Stimulated activated CD4-positive, alpha-beta T cell treated with anti-CD3 and anti-CD28 coated beads, Interleukin-12 subunit alpha, Interleukin-12 subunit beta, amount 100 ng/mL, for 24 hours (primary cell): ENCODE measurements around the gene TIGIT.
A peak's percentile ranks its signal among the peaks of the same experiment; 100 is the strongest.
"Not testable (repeated sequence)": the region's sequence is repeated elsewhere in the genome, so short reads cannot be mapped to it uniquely, and the experiment has no call there.

ENCODE experiments used
- DNase-seq, 2 experiments: peaks; one replicate each; pipeline ENCODE4 v3.0.0-alpha.2; 2020; ENCODE audit warnings: low read depth in 2 of 2

Gene TIGIT

GRCh38 chr3:114293838-114294535 is at the start of gene TIGIT:
TIGIT (plus strand) TSS chr3:114294028; CDS start chr3:114294062, 34 bp downstream.
- DNase-seq: no peak

GRCh38 chr3:114252954-114253353 is 40.9 kb upstream of the TIGIT start:
- DNase-seq: no peak

GRCh38 chr3:114253505-114253904 is 40.3 kb upstream of the TIGIT start:
- no peak for DNase-seq

- no peak for DNase-seq
Measured at GRCh38 chr3:114259566-114259965, 34.3 kb upstream of the TIGIT start.

- no peak for DNase-seq
Measured at GRCh38 chr3:114260152-114260551, 33.7 kb upstream of the TIGIT start.

GRCh38 chr3:114270019-114270418 is 23.8 kb upstream of the TIGIT start:
- no peak for DNase-seq

- DNase-seq: no peak
Measured at GRCh38 chr3:114272271-114272670, 21.6 kb upstream of the TIGIT start.

- no peak for DNase-seq
Measured at GRCh38 chr3:114274929-114275328, 18.9 kb upstream of the TIGIT start.

GRCh38 chr3:114276856-114277255 is 17.0 kb upstream of the TIGIT start:
- DNase-seq: not testable (repeated sequence)

GRCh38 chr3:114284644-114285043 is 9.2 kb upstream of the TIGIT start:
- no peak for DNase-seq

- DNase-seq: no peak
Measured at GRCh38 chr3:114285648-114286230, 8.1 kb upstream of the TIGIT start.

GRCh38 chr3:114286266-114286665 is 7.6 kb upstream of the TIGIT start:
- DNase-seq: no peak

GRCh38 chr3:114290911-114291901 is 2.6 kb upstream of the TIGIT start:
- peak; percentile 79 to 92 for DNase-seq

- no peak for DNase-seq
Measured at GRCh38 chr3:114294940-114295480, 1.2 kb downstream of the TIGIT start.

- DNase-seq: no peak
Measured at GRCh38 chr3:114295946-114296345, 2.1 kb downstream of the TIGIT start.

- DNase-seq: no peak
Measured at GRCh38 chr3:114299421-114299820, 5.6 kb downstream of the TIGIT start.

GRCh38 chr3:114299941-114300624 is 6.3 kb downstream of the TIGIT start:
- DNase-seq: no peak

GRCh38 chr3:114307222-114307830 is 13.5 kb downstream of the TIGIT start:
- no peak for DNase-seq

GRCh38 chr3:114307832-114308231 is 14.0 kb downstream of the TIGIT start:
- DNase-seq: no peak

- DNase-seq: no peak
Measured at GRCh38 chr3:114308377-114308776, 14.5 kb downstream of the TIGIT start.

GRCh38 chr3:114308830-114309229 is 15.0 kb downstream of the TIGIT start:
- DNase-seq: peak; percentile 38
